ENCODE measurements around the gene CD300A. TPM values are rescaled to one million over a fixed set of nuclear protein-coding genes. Genes with fewer than 3 reads are reported as not detected.
A peak's percentile ranks its signal among the peaks of the same experiment; 100 is the strongest.

Gene CD300A
- total RNA-seq, 4 donors from 2014 or later: 0.88 to 19.6 (median 2.8) TPM

DNA sequence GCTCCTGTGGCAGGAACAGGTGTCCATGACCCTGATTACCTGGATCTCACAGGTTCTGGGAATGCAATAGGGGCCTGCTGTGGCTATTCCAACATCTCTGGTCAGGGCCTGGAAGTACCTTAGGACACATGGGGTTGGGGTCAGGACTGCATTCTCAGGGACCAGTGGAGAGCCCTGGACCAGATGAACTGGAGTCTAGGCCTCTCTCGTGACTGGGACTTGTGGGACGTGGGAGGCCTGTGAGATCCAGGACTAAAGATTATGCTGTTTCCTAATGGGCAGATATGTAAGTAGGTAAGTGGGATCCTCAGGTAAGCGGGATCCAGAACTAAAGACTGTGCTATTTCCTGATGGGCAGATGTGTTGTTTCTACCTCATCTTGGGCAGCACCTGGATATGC lies 16.2 kb upstream of the CD300A start:
- H3K27me3 ChIP-seq: peaks cover 0 to 17% (median 0%) of the 10 kb centered on the region in 4 donors
- 76 to 92% methylated on average over 2 to 3 of the region's 3 CpGs for WGBS, 2 donors
- TF ChIP-seq, protein P1, sequence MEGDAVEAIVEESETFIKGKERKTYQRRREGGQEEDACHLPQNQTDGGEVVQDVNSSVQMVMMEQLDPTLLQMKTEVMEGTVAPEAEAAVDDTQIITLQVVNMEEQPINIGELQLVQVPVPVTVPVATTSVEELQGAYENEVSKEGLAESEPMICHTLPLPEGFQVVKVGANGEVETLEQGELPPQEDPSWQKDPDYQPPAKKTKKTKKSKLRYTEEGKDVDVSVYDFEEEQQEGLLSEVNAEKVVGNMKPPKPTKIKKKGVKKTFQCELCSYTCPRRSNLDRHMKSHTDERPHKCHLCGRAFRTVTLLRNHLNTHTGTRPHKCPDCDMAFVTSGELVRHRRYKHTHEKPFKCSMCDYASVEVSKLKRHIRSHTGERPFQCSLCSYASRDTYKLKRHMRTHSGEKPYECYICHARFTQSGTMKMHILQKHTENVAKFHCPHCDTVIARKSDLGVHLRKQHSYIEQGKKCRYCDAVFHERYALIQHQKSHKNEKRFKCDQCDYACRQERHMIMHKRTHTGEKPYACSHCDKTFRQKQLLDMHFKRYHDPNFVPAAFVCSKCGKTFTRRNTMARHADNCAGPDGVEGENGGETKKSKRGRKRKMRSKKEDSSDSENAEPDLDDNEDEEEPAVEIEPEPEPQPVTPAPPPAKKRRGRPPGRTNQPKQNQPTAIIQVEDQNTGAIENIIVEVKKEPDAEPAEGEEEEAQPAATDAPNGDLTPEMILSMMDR (IDR thresholded peaks at IDR 0.05): no peak
- TF ChIP-seq POLR2A (IDR thresholded peaks at IDR 0.05): no peak
- no peaks in the 10 kb centered on the region for H3K9me3 ChIP-seq
- peaks cover 0 to 7% (median 0%) of the 10 kb centered on the region in 3 donors for H3K36me3 ChIP-seq
- H3K4me3 ChIP-seq: no peak overlapping the region
- no peak for DNase-seq
- intact Hi-C loops (cut with DNase I): no loop called here
- peaks cover 21 to 62% (median 31%) of the 10 kb centered on the region in 3 donors for H3K4me1 ChIP-seq
- H3K27ac ChIP-seq: peak overlapping the region in 2 of 4 donors; percentile 58 to 66

DNA sequence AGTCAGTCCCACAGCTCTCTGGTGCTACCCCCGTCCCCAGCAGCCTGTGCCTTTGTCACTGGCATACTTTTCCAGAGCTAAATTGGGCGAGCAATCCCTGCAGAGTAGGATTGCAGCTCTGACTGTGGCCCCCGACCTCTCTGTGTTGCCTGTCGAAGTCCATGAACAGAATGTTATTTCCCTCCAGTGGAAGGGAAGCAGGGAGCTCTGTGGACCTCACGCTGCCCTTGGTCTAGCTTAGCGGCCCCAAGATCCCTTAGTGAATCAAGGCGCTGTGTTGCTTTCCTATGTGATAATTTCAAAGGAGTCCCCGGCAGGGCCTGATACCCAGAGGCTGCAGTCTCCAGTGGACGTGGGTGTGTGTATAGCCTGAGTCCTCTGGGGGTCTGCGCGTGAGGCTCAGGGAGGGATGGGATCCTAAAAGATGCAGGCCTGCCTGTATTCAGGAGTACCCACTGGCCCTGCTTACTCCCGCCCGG lies 15.5 kb upstream of the CD300A start:
- 85 to 94% methylated on average over 3 to 5 of the region's 13 CpGs for WGBS, 2 donors
- intact Hi-C loops (cut with DNase I): no loop called here
- peaks cover 0 to 7% (median 0%) of the 10 kb centered on the region in 3 donors for H3K36me3 ChIP-seq
- peaks cover 0 to 17% (median 0%) of the 10 kb centered on the region in 4 donors for H3K27me3 ChIP-seq
- peak overlapping the region in 2 of 4 donors; percentile 23 to 66 for H3K27ac ChIP-seq
- DNase-seq: no peak
- no peak overlapping the region for H3K4me3 ChIP-seq
- H3K9me3 ChIP-seq: no peaks in the 10 kb centered on the region
- peaks cover 21 to 55% (median 31%) of the 10 kb centered on the region in 3 donors for H3K4me1 ChIP-seq
- TF ChIP-seq, protein P1 (IDR thresholded peaks at IDR 0.05): no peak
- no peak for TF ChIP-seq POLR2A (IDR thresholded peaks at IDR 0.05)

DNA sequence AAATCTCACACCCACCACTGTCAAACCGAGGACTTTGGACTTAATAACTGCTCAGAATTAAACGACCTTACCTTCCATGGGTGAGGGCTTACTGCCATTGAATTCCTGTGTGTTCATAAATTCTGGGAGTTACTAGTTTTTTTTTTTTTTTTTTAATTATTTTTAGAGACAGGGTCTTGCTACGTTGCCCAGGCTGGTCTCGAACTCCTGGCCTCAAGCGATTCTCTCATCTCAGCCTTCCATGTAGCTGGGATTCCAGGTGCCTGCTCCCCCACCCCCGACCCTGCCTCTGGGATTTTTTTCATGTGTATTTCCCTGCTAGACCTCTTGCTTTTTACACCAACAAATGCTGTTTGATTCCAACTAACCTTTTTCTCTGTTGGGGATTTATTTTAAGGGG lies 14.9 kb upstream of the CD300A start:
- Histone ChIP-seq H3K9me3 (no peaks in the 10 kb centered on the region), H3K4me1 (peaks cover 21 to 49% (median 31%) of the 10 kb centered on the region in 3 donors), H3K4me3 (no peak overlapping the region), H3K36me3 (peaks cover 0 to 7% (median 0%) of the 10 kb centered on the region in 3 donors), H3K27me3 (peaks cover 0 to 17% (median 0%) of the 10 kb centered on the region in 4 donors), H3K27ac (peak overlapping the region in 3 of 4 donors; percentile 70 to 80 (median 73))
- TF ChIP-seq, protein P1 (IDR thresholded peaks at IDR 0.05): no peak
- no peak for TF ChIP-seq POLR2A (IDR thresholded peaks at IDR 0.05)
- intact Hi-C loops (cut with DNase I): no loop called here
- 70 to 78% methylated on average over 2 to 5 of the region's 6 CpGs for WGBS, 2 donors
- no peak for DNase-seq

DNA sequence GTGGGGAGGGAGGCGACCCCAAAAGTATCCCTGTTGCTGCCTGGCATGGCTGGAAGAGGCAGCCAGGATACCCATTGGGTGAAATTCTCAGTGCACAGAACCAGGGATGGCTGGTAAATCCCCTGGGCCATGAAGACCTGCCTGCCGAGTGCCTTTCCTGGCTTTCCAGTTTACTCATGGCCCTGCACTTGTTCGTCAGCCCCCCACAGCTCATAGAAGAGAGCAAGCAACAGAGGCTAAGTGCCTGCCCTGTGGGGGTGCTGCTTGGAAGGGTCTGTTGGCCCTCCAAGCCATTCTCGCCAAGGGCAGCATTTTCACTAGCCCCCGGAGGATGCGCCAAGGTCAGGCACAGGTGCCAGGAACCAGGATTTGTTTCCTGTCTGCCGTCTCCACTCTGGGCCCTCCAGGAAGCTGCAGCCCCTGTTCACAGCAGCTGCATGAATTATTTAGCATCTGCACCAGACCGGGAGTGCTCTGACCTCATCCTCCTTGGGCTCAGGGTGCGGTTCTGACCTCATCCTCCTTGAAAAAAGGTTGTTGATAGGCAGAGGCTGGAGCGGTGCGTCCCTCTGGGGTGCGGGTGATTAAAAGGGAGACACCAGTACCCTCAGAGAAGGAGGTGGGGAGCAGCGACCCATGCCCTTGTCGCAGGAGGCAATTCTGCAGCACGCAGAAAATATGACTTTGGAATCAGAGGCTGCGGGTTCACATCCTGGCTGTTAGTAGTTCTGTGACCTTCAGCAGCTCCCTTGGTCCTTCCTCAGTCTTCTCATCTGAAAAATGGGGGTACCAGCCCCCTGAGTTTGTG lies 14.2 kb upstream of the CD300A start:
- intact Hi-C loops (cut with DNase I): no loop called here
- TF ChIP-seq, protein P1 (IDR thresholded peaks at IDR 0.05): no peak
- no peak for TF ChIP-seq POLR2A (IDR thresholded peaks at IDR 0.05)
- Histone ChIP-seq H3K27ac (peak overlapping the region in 3 of 4 donors; percentile 70 to 80 (median 73)), H3K27me3 (peaks cover 0 to 17% (median 0%) of the 10 kb centered on the region in 4 donors), H3K4me3 (no peak overlapping the region), H3K36me3 (peaks cover 0 to 7% (median 0%) of the 10 kb centered on the region in 3 donors), H3K9me3 (no peaks in the 10 kb centered on the region), H3K4me1 (peaks cover 21 to 46% (median 31%) of the 10 kb centered on the region in 3 donors)
- DNase-seq: no peak
- WGBS, 2 donors: 48 to 66% methylated on average over 2 to 8 of the region's 16 CpGs

All from esophagus squamous epithelium (tissue), 5 donors.